Fibroblast of skin of abdomen (primary cell): ENCODE results near the gene SLC35A3.

Experiments used
- DNase-seq: peaks from one replicate; pipeline ENCODE4 v3.0.0-alpha.2; 2013

The SLC35A3 gene

DNA sequence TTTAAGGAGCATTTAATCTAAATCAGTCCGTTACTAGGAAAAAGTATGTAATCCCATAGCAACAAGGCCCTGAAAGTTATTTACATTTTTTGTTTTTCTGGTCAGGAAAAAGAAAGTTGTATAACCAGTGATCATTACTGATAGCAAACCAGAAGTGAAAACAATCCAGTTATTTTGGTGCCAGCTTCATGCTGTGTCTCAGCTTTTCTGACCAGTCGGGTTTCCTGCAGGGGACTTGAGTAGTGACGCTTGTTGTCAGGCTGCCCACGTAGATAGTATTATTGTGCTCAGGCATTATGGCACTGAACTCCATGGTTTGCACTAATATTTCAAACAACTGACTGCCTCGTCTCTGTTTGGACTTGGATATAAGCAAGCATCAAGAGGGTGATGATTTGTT lies 107.7 kb downstream of the SLC35A3 start:
- DNase-seq, result no peak

DNA sequence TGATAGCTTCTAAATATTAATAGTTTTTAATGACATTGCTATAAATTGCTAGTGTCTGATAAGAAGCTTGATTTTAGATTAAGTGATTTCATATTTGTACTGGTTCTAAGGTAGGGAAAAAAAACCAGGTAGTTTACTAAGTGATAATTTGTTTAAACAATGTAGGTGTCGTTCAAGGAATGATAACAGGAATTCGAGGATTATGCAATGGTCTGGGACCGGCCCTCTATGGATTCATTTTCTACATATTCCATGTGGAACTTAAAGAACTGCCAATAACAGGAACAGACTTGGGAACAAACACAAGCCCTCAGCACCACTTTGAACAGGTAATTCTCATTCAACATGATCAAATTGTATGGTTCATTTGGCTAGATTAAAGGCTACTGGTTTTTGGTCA lies 110.5 kb downstream of the SLC35A3 start:
- no peak for DNase-seq
